Fibroblast of peridontal ligament (primary cell): Measurements from ENCODE around the gene PPP1R9B.

Experiments
- DNase-seq: peaks from one replicate; pipeline ENCODE4 v3.0.0-alpha.2; 2010; ENCODE audit errors: extremely low read depth

PPP1R9B gene

DNA sequence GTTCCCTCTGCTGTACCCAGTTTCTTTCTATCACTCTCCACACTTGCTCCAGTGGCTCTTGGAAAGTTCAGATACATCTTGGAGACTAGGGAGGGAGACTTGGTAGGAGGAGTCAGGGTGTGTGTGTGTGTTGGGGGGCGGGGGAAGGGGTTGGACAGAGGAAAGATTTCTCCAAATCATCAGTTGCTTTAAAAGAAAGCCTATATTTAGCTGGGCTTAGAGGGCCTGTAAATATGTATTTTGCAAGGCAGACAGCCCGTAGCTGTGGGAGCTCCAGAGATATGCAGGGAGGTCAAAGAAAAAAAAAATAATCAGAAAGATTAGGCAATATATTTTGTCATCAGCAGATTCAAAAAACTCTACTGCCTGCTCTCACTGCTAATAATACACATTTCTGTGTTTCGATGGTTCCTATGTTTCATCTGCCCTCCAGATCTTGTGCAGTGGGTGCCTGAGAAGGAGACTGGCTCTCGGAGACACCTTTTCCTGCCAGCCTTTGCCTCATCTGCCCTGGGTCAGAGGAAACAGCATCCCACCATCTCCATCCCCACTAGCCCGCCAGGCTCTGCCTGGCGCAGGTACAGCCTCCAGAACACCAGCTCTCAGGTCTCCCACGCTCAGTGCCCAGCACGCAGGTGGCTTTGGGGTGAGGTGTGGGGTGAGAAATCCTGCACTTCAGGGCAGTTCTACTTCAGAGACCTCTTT lies 4.8 kb upstream of the PPP1R9B start:
- DNase-seq, result peak; percentile 84

DNA sequence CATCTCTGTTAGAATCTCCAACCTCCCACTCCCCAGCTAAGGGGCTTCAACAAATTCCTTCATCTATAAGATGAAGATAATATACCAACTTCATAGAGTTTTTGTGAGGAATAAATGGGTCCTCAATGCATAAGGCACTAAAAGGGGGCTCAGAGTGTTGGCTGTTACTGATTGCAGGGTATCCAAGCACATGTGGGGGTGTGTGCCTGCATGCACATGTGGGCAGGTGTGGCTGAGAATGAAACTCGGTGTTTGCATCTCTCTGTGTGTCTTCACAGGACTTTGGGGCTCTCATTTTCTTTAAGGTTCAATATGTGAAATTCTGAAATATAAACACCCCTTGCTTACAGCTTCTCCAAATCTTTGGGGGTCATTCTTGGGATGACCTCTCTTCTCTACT lies 4.1 kb upstream of the PPP1R9B start:
- no peak for DNase-seq

DNA sequence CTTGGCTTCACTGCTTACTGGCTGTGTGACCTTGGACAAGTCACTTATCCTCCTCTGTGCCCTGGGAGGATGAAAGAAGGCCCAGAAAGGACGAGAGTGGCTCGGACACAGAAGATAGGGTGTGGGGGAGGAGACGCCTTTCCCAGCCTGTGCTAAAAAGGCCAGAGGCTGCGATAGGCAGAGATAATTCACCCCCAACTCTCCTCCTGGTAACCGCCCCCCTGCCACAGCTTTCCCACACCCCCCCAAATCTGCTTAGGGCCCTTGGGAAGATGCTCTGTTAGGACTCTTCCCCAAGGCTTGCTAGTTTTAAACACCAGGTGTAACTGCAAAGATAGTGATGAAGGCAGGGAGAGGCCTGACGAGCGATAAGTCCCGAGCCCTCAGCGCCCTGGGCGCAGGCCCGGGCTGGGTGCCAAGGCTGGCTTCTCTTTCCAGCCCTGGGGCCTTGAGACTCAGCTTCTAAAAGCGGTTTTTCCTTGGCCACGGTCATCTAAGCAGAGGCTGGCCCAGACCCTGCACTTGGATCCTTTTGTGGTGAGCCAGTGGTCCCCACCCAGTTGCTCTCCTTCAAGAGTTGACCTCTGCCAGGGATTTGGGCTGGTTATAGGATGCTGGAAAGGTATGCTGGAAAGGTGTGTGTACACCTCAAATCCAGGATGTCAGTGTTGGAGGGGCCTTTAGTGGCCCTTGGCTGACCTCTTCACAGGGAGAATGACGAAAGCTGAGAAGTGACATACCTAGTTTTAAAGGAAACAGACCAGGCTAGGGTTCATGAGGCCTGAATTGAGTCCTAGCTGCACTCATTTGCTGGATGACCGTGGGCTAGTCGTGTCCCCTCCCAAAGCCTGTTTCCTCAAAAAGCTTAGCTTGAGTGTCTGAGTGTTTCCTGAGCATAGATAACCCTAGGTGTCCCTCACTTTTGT lies 3.4 kb upstream of the PPP1R9B start:
- peak; percentile 52 for DNase-seq

DNA sequence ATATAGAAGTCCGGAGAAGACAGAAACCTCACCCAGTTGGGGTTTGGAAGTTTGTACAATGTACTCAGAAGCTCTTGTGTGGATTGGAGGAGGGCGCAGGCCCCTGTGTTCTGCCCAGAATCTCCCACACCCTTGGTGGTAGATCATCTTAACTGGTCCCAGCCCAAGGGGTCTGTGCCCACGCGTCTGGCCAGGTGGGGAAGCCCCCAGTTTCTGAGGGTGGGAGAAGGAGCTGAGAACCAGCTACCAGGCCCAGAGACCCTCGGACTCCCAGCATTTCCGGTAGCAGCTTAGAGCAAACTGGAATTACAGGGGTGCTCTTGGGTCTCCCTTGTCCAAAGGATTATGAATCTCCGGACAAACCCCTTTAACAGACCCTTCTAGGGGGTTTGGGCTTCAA lies 2.3 kb upstream of the PPP1R9B start:
- DNase-seq, result no peak

DNA sequence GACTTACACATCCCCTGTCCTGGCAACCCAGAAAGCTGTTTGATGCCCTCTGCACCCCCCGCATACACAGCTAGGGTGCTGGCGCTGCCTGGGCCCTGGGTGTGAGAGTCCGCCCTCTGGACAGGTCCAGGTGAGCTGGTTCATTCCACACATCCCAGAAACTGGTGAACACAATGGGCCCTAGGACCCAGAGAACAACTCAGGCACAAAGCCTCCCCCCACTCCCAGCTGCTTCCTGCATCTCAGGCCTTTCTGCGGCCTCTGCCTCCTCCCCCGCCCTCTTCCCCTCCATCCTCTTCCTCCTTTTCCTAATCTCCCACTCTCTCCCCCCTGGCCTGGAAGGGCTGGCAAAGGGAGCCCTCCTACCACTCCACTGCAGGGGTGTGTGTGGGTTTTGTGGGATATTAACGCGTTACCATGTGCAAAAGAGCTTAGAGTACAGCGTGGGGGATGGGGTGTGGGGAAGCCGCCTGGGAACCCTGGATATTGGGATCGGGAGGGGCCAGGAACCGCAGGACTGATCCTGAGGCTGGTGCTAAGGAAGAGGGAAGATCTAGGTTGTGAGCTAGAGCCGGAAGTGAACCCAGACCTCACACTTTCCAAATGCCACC lies 1.6 kb upstream of the PPP1R9B start:
- DNase-seq, result peak; percentile 82

DNA sequence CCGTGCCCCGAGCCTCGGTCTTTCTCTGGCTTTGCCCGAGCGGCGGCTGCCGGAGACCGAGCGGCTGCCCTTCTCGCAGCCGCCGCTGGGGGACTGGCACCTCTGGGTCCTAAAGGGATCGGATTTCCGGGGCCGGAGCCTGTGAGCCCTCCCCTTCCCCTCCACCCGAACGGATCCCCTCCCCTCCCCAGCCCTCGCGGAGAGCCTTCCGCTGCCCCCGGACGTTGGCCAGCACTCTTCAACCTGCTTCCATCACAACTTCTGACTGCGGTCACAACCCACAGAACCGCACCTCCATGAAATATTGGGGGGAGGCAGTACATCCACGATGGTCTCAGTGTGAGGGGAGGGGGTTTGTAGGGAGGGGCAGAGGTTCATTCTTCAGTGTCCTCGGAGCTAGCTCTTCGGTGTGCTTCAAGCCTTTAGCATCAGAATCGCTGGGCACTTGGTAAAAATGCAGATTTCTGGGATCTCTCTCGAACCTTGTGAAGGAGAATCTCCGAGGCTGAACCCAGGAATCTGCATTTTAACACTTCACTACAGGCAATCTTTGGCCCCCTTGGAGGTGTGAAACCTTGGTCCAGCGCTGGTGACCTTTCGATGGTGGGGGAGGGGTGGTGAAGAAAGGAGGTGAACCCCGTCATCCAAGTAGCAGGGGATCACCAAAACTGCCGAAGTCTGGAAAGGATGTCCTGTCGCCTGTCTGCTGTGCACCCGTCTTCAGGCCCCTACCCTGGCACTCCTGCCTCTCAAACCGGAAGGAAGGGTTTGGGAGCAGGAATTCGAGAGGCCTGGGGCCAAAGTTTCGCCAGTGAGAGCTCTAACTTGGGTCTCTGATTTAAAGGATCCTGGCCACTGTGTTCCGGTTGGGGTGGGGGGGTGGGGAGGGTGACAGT lies 812 bp upstream of the PPP1R9B start:
- peak; percentile 84 for DNase-seq

DNA sequence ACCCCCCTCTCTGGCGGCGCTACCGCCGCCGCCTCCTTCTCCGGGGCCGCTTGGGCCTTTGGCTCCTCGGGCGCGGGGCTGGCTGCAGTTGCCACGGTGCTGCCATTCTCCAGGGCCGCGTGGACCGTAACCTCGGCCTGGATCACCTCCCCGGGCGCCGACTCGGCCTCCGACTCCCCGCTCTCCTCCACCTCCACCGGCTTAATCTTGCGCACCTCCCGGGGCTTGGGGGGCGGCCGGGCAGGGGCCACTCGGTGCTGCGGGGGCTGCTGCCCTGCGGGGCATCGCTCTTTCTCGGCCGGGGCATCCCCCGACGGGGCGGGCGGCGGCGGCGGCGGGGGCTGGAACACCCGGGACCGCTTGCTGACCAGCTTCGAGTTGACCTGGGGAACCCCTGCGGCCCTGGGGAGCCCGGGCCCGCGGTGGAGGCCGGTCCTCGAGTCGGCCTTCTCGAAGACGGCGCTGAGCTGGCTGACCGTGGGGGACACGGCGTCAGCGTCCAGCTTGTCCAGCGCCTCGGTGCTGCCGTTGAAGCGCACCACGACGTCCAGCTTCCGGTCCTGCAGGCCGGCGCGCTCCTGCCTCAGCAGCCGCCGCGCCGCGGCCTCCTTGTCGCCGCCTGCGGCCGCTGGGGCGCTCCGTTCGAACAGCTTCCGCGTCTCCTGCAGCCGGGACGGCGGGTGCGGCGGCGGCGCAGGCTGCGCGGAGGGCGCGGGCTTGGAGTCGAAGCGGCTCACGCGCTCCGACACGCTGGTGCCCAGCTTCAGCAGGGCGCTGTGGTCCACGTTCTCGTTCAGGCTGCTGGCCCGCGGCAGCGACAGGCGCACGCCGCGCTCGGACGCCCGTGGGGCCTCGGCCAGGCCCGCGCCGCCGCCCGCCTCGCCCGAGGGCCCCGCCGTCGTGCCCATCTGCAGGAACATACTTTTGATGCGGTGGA lies 792 bp downstream of the PPP1R9B start:
- DNase-seq, result no peak

DNA sequence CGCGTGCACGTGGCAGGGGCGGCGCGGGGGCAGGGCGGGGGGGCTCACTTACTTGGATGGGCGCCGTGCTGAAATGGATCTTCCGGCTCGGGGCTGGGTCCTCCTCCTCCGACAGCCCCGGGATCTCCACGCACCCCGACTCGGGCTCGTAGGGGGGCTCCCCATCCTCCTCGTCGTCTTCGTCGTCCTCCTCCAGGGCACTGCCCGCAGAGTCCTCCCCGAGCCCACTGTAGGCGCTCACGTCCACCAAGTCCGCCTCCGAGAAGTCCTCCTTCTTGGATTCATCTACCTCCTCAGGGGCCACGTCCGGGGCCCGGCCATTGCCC lies 1.4 kb downstream of the PPP1R9B start:
- no peak for DNase-seq

DNA sequence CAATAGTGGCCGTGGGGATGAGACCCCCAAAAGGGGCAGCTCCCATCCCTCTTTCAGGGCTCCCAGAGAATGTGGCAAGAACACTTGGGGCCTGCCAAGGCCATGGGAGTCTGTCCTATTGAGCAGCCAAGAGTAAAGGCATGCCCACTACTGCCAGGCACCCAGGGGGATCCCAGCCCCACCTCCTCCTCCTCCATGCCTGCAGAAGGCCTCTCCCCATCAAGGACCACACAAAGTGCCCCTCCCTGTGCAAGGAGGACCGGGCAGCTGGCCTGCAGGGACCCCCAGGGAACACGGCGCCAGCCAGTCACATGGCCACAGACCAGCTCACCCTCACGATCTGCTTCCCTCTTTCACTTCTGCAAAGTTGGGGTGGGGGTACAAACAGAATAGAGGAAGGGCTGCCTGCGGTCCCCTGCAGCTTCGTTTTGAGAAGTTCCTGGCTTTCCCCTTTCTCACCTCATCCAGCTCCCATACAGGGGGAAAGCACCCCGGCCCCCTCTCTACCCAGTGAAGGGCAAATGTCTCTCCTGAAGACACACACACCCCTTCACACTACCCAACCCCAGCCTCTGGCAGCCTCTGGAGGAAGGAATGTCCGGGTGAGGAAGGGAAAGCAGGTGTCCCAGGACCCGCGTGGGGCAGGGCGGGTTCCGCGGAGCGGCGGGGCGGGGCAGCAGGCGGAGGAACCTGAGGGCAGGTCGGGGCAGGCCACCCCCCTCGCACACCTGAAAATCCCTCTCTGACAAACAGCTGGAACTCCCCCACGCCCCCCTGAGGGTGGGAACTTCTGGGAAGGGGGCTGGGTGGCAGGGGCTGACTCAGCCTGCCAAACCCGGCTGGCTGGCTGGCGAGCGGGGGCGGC lies 2.0 kb downstream of the PPP1R9B start:
- no peak for DNase-seq

DNA sequence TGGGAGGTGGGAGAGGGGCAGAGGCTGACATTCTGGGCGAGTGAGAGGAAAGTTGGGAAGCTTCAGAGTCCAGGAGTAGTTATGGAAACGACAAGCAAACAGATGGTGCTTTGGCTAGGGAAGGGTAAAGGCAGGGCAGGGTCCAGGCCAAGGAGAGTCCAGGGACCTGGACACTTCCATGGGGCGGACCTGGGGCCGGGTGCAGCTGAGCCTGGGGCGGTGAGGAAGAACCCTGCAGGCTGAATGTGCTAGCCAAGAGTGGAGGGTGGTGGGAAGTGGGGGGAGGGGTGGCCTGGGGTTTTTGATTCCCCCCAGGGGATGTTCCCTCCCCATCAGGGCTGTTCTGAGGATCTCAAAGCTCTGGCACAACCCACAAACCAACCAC lies 2.6 kb downstream of the PPP1R9B start:
- DNase-seq, result peak; percentile 47

DNA sequence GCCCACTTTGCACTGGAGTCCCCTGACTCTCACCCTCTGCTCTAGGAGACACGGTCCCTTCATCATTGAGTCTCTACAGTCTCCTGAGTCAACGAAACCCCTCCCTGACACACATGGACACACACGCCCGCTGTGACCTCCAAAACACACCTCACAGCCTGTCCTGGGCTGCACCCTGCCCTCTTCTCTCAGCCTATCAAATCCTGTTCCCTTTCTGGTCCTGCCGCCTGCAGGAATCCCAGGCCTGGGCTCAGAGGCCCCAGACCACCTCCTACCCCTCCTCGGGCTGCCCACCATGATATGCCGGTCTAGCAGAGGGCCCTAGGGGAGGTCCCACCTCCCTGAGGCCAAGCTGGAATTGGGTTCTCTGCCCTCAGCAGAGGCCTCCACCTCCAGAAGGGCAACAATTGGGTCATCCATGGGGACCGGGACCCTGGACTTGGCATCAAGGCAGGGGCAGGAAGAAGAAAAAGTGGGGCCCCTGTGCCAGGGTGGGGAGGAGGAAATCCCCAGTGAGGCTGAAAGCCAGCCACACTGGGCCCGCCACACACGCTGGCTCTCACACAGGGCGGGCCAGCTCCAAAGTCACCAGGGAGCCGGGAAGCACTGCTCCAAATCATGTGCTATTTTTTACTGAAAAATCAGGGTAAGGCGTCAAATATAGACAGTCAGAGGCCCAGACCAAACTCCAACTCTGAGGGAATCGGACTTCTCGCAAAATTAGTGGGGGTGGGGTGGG lies 3.4 kb downstream of the PPP1R9B start:
- no peak for DNase-seq

DNA sequence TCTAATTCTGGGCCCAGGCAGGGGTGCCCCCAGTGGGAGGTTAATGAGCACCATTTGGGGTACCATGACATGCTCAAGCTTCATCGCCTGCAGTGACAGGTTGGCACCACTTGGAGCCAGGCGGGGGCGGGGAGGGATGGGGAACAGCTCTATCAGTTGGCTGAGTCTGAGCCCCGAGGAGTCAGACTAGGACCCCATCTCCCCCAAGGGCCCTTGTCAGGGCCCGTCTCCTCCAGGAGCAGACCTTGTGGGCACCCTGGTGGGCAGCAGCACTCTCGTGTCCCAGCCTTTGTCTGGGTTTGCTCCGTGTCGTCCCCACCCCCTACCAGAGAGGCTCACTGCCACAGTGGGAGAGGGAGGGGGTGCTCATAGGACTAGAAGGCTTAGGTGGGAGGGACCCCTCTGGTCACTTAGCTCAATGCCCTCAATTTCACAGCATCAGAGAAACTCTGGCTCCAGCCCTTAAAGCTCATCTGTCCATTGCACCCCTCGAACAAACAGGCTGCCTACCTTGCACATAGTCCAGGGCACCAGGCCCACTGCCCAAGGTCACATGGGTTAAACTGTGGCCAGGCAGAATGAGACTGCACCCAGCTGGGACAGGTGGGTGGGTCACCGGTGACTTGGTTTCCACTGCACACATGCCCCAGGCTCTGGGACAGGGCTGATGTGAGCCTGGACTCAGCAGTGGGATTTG lies 4.1 kb downstream of the PPP1R9B start:
- DNase-seq, result no peak

DNA sequence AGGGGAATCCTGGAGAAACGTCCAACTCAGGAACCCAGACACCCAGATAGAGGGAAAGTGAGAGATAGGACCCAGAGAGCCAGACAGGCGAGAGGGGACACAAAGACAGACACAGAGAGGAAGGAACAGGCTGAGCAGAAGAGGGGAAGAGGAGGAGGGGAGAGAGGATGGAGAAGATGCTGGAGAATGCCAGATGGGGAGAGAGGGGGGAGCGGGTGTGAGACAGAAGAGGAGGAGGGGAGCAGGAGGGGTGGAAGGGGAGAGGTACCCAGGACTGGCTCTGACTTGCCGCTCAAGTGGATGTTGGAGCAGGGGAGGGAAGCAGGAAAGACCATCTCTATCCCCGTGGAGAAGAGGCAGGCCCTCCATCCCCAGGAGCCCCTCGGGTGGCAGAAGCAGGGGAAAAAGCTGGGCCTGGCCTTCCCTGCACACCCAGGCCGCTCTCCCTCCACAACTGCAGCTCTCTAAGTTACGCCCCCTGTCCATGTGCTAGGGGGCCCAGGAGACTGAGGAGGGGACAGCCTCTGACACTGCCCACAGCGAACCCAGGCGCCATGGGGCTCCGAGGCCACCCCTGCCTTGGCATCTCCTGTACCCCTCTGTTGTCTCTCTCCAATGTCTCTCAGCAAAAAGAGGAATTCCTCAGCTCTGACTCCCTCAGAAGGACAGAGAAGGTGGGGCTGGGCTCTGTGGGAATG lies 4.8 kb downstream of the PPP1R9B start:
- DNase-seq, result no peak

DNA sequence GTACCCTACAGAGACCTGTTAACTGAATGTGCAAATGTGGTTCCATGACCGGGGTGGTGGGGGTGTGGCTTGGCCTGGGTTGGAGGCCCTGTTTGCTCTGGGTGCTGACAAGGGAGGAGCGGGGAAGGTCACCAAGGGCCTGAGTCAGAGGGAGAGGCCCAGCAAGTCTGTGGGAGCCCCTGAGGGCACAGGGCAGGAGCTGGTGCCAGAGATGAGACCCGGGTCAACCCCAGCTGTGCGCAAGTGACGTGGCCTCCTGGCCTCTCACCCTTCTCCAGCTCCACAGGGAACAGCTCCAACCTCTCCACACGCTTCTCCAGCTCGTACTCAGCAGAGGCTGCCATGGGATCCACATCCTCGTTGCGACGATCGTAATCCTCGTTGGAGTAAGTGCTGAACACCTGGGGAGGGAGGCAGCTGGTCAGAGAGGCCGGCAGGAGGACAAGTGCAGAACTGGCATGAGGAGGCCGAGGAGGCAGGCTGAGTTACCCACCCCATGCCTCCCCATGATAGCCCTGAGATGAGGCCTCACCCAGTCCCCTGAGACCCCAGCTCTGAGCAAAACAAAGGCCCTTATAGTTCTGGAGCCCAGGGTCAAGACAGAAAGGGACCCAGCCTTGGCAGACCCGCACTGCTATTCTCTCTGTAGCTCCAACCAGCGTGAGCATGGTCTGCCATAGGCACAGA lies 5.5 kb downstream of the PPP1R9B start:
- no peak for DNase-seq

DNA sequence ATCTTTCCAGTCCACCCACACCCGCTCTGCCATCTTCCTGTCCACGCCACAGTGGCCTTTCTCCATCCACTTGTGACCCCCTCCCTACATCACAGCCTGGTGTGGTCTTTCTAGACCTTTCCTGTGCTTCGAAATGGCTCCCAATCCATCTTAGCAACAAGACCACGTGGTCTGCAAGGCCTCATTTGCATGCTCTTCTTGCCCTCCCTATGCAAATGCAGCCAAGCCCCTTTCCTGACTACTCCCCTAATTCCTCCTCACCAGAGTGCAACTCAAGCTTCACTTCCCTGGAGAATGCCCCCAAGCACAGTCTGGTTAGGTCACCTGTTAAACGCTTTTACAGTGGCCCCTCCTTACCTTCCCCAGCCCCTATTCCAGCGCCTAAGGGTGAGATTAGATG lies 6.1 kb downstream of the PPP1R9B start:
- DNase-seq, result no peak

DNA sequence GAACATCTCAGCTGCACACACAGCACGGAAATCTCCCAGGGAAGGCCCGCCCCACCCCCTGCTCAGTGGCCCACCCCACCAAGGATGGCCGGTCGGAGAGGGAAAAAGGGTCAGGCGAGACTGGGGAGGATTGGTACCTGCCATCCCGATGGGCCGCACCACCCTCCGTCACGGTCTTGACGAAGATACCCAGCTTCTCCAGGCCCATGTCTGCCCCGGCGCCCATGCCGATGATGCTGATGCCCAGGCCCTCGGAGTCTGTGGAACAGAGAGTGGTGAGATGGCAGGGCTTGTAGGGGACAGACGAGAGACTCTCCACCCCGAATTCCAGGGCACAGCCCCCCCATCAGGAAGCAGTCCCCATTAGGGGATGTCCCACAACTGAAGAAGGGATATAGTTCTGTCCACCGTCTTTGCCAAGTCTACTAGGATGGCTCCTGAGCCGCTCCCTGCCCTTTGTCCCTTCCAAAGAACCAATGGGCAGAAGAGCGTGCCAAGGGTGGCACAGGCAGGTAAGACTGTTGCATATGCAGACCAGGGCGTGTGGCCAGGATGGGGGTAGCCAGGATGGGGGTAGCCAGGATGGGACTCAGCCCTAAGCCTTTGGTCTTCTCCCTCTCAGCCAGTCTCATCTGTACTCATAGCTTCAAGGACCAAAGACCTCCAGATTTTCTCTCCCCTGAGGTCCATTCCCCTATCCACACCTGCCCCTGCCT lies 6.9 kb downstream of the PPP1R9B start:
- no peak for DNase-seq

DNA sequence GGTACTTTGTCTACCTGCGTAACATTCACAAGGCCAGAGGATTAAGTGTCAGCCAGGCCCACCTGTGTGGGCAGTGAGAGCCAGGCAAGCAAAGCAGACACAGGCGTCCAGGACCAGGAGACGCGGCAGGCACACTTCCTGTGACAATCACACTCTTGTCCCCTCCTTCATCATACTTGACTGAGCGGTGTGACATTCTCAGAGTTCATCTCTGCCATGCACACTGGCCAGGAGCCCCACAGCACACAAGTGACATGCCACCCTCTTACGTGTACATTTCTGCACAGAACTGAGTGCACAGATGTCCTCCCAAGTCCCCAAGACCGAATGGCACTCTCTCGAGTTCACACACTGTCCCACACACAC lies 8.7 kb downstream of the PPP1R9B start:
- no peak for DNase-seq
